NOMO-1 treated with dmso at 0.1 percent for 144 hours (cell line): ENCODE results near the gene SMYD5.

Experiments used
- DNase-seq: peaks from one replicate; lab custom pipeline; 2025; ENCODE audit not compliant: unreplicated experiment; lab: John Stamatoyannopoulos, UW

SMYD5 gene

GRCh38 chr2:73237168-73237567, 23.1 kb downstream of the SMYD5 start:
- no peak for DNase-seq

GRCh38 chr2:73238149-73238548, 24.1 kb downstream of the SMYD5 start:
- DNase-seq, result no peak

GRCh38 chr2:73238976-73239375, 24.9 kb downstream of the SMYD5 start:
- DNase-seq, result no peak

GRCh38 chr2:73239776-73240175, 25.7 kb downstream of the SMYD5 start:
- DNase-seq, result no peak

- DNase-seq, result no peak
These were observed 30.0 kb downstream of the SMYD5 start for GRCh38 chr2:73243884-73244570.

GRCh38 chr2:73244580-73244979, 30.5 kb downstream of the SMYD5 start:
- DNase-seq, result no peak

- no peak for DNase-seq
These were observed 32.8 kb downstream of the SMYD5 start for GRCh38 chr2:73246850-73247249.

GRCh38 chr2:73249636-73250035, 35.6 kb downstream of the SMYD5 start:
- DNase-seq, result no peak

- DNase-seq, result no peak
These were observed 37.1 kb downstream of the SMYD5 start for GRCh38 chr2:73250872-73251846.

- DNase-seq, result no peak
These were observed 38.4 kb downstream of the SMYD5 start for GRCh38 chr2:73252238-73253027.

GRCh38 chr2:73253400-73253799, 39.4 kb downstream of the SMYD5 start:
- DNase-seq, result no peak

- peak; percentile 30 for DNase-seq
These were observed 39.9 kb downstream of the SMYD5 start for GRCh38 chr2:73253901-73254300.

- DNase-seq, result no peak
These were observed 40.4 kb downstream of the SMYD5 start for GRCh38 chr2:73254343-73255006.

GRCh38 chr2:73255007-73255644, 41.1 kb downstream of the SMYD5 start:
- DNase-seq, result no peak

GRCh38 chr2:73255907-73256617, 42.0 kb downstream of the SMYD5 start:
- DNase-seq, result no peak

- DNase-seq, result no peak
These were observed 42.5 kb downstream of the SMYD5 start for GRCh38 chr2:73256618-73256922.

- no peak for DNase-seq
These were observed 43.0 kb downstream of the SMYD5 start for GRCh38 chr2:73257021-73257420.

GRCh38 chr2:73257425-73258125, 43.5 kb downstream of the SMYD5 start:
- DNase-seq, result peak; percentile 8

- DNase-seq, result no peak
These were observed 44.3 kb downstream of the SMYD5 start for GRCh38 chr2:73258186-73258912.
